Hepatocyte (in vitro differentiated cells): ENCODE results near the gene KANK4. TPM values are rescaled to one million over a fixed set of nuclear protein-coding genes. Genes with fewer than 3 reads are reported as not detected.

Experiments
- DNase-seq: peaks from one replicate; pipeline ENCODE4 v3.0.0-alpha.2; 2016; ENCODE audit warnings: low spot score
- H2AFZ ChIP-seq: fragments of 200-600 bp; sonication (generic); 2 replicates; pipeline ENCODE4 v1.6.0; 2016; ENCODE audit warnings: antibody characterized with exemption, mild to moderate bottlenecking
- H3K27ac ChIP-seq: fragments of 200-600 bp; sonication (generic); 2 replicates; pipeline ENCODE4 v1.5.1; 2016; ENCODE audit warnings: mild to moderate bottlenecking
- H3K27me3 ChIP-seq: fragments of 200-600 bp; sonication (generic); 2 replicates; pipeline ENCODE4 v1.6.1; 2016
- H3K36me3 ChIP-seq: fragments of 200-600 bp; sonication (generic); replicated peaks from 2 replicates; pipeline ENCODE4 v1.5.1; 2016; ENCODE audit warnings: low read depth; ENCODE audit not compliant: insufficient read depth
- H3K4me1 ChIP-seq: fragments of 200-600 bp; sonication (generic); 2 replicates; pipeline ENCODE4 v1.5.1; 2016; ENCODE audit warnings: mild to moderate bottlenecking, moderate library complexity; ENCODE audit not compliant: insufficient read depth
- H3K4me2 ChIP-seq: fragments of 200-600 bp; sonication (generic); 2 replicates; pipeline ENCODE4 v1.6.0; 2016
- H3K4me3 ChIP-seq: fragments of 200-600 bp; sonication (generic); 2 replicates; pipeline ENCODE4 v1.5.1; 2016; ENCODE audit warnings: mild to moderate bottlenecking
- H3K79me2 ChIP-seq: fragments of 200-600 bp; sonication (generic); 2 replicates; pipeline ENCODE4 v1.6.0; 2017; ENCODE audit warnings: mild to moderate bottlenecking
- H3K9me2 ChIP-seq: fragments of 200-600 bp; sonication (generic); replicated peaks from 2 replicates; pipeline ENCODE4 v1.6.0; 2017; ENCODE audit warnings: mild to moderate bottlenecking; ENCODE audit not compliant: insufficient read depth
- H3K9me3 ChIP-seq: fragments of 200-600 bp; sonication (generic); 2 replicates; pipeline ENCODE4 v1.5.1; 2016; ENCODE audit warnings: low read depth, mild to moderate bottlenecking
- H4K20me1 ChIP-seq: fragments of 200-600 bp; sonication (generic); 2 replicates; pipeline ENCODE4 v1.6.0; 2016; ENCODE audit warnings: mild to moderate bottlenecking; ENCODE audit not compliant: insufficient read depth, poor library complexity, severe bottlenecking
- CTCF ChIP-seq: fragments of 200-600 bp; sonication (generic); IDR thresholded peaks from 2 replicates; pipeline ENCODE4 v1.5.1; 2016; ENCODE audit warnings: antibody characterized with exemption, mild to moderate bottlenecking; ENCODE audit not compliant: poor library complexity
- EZH2 ChIP-seq: fragments of 200-600 bp; sonication (generic); IDR thresholded peaks from 2 replicates; pipeline ENCODE4 v1.6.1; 2016; ENCODE audit warnings: antibody characterized with exemption, mild to moderate bottlenecking, borderline replicate concordance
- EZH2phosphoT487 ChIP-seq: fragments of 200-600 bp; sonication (generic); IDR thresholded peaks from one replicate; pipeline ENCODE4 v1.6.1; 2018; ENCODE audit warnings: antibody characterized with exemption, mild to moderate bottlenecking, low read depth, moderate library complexity; ENCODE audit not compliant: unreplicated experiment, severe bottlenecking
- WGBS: methylation state at CpG from one replicate; pipeline ENCODE4 v1.1.6; 2016; ENCODE audit warnings: low lambda C conversion rate; ENCODE audit errors: missing lambda C conversion rate; 5-methylcytosine and 5-hydroxymethylcytosine counted together
- polyA plus RNA-seq: library from polyadenylated mRNA; unstranded; fragments of >200 nt; fragmentation: Nextera tagmentation; extraction: Ambion mirVana; gene quantifications from 2 replicates; pipeline ENCODE4 v1.2.1, GENCODE V29; 2016
- total RNA-seq: library from RNA; depleted of rRNA; stranded (reverse); fragments of >200 nt; gene quantifications from 2 replicates; pipeline ENCODE4 v1.2.3, GENCODE V29; 2014

Gene KANK4
- total and polyA plus RNA-seq, 2 experiments from 2014 or later: 6.0 to 7.7 TPM

- TF ChIP-seq CTCF: no peak
- TF ChIP-seq EZH2: no peak
- no peak for TF ChIP-seq EZH2phosphoT487
These were observed 80.7 kb downstream of the KANK4 start for GRCh38 chr1:62238507-62238906.

GRCh38 chr1:62237950-62238374, 81.3 kb downstream of the KANK4 start:
- TF ChIP-seq EZH2: no peak
- no peak for TF ChIP-seq EZH2phosphoT487
- no peak for TF ChIP-seq CTCF
- H4K20me1 ChIP-seq: no peaks in the 10 kb centered on the region
- H3K9me2 ChIP-seq: no peaks in the 10 kb centered on the region
- no peak for DNase-seq
- H3K4me2 ChIP-seq: no peak overlapping the region
- no peaks in the 10 kb centered on the region for H3K36me3 ChIP-seq
- no peak overlapping the region for H3K4me3 ChIP-seq
- no peaks in the 10 kb centered on the region for H3K27me3 ChIP-seq
- no peak overlapping the region for H2AFZ ChIP-seq
- no peaks in the 10 kb centered on the region for H3K9me3 ChIP-seq
- peaks cover 14% of the 10 kb centered on the region for H3K4me1 ChIP-seq
- no peak overlapping the region for H3K27ac ChIP-seq
- WGBS: 49% methylated on average over 8 of the region's 8 CpGs
- H3K79me2 ChIP-seq: no peaks in the 10 kb centered on the region

More at GRCh38 chr1:62238507-62238906, 80.7 kb downstream of the KANK4 start:
- peaks cover 14% of the 10 kb centered on the region for H3K4me1 ChIP-seq
- no peak for DNase-seq
- no peak overlapping the region for H2AFZ ChIP-seq
- no peaks in the 10 kb centered on the region for H3K9me3 ChIP-seq
- no peaks in the 10 kb centered on the region for H4K20me1 ChIP-seq
- no peak overlapping the region for H3K27ac ChIP-seq
- no peak overlapping the region for H3K4me2 ChIP-seq
- H3K4me3 ChIP-seq: no peak overlapping the region
- 90% methylated on average over 9 of the region's 9 CpGs for WGBS
- no peaks in the 10 kb centered on the region for H3K79me2 ChIP-seq
- no peaks in the 10 kb centered on the region for H3K27me3 ChIP-seq
- no peaks in the 10 kb centered on the region for H3K9me2 ChIP-seq
- H3K36me3 ChIP-seq: no peaks in the 10 kb centered on the region

- TF ChIP-seq EZH2 (no peak), CTCF (no peak), EZH2phosphoT487 (no peak)
- H3K4me3 ChIP-seq: no peak overlapping the region
- WGBS: 89% methylated on average over 4 of the region's 4 CpGs
- no peaks in the 10 kb centered on the region for H3K27me3 ChIP-seq
- H3K4me2 ChIP-seq: no peak overlapping the region
- no peaks in the 10 kb centered on the region for H3K79me2 ChIP-seq
- H3K9me3 ChIP-seq: no peaks in the 10 kb centered on the region
- H2AFZ ChIP-seq: no peak overlapping the region
- peaks cover 14% of the 10 kb centered on the region for H3K4me1 ChIP-seq
- H4K20me1 ChIP-seq: no peaks in the 10 kb centered on the region
- H3K27ac ChIP-seq: no peak overlapping the region
- DNase-seq: no peak
- no peaks in the 10 kb centered on the region for H3K9me2 ChIP-seq
- no peaks in the 10 kb centered on the region for H3K36me3 ChIP-seq
These were observed 81.9 kb downstream of the KANK4 start for GRCh38 chr1:62237361-62237760.

DNA sequence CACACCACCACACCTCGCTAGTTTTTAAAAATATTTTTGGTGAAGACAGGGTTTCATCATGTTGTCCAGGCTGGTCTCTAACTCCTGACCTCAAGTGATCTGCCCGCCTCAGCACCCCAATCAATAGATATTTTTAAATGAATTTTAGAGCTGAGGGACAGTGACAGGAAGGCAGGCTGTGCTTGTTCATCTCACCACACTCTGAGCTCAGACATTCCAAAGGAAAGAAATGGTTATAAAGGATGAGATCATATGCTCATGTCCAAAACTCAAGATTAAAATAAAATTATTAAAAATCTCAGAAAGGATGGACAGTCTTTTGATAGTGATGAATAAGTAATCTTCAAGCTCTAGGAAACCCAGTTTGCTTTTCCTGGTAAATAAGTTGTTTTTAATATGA, 83.7 kb downstream of the KANK4 start:
- WGBS: 96% methylated on average over 2 of the region's 2 CpGs
- TF ChIP-seq EZH2 (no peak), CTCF (no peak), EZH2phosphoT487 (no peak)
- no peaks in the 10 kb centered on the region for H3K9me3 ChIP-seq
- DNase-seq: no peak
- H3K4me3 ChIP-seq: no peak overlapping the region
- no peak overlapping the region for H2AFZ ChIP-seq
- H3K79me2 ChIP-seq: no peaks in the 10 kb centered on the region
- no peak overlapping the region for H3K27ac ChIP-seq
- H3K4me2 ChIP-seq: no peak overlapping the region
- no peaks in the 10 kb centered on the region for H3K36me3 ChIP-seq
- no peaks in the 10 kb centered on the region for H4K20me1 ChIP-seq
- no peaks in the 10 kb centered on the region for H3K27me3 ChIP-seq
- H3K9me2 ChIP-seq: no peaks in the 10 kb centered on the region
- H3K4me1 ChIP-seq: peaks cover 2% of the 10 kb centered on the region
